Pancreas (tissue), 10 donors: ENCODE measurements around the gene HTRA1. TPM values are rescaled to one million over a fixed set of nuclear protein-coding genes. Genes with fewer than 3 reads are reported as not detected.

ENCODE experiments used
- ATAC-seq, 4 donors: fragments of 200-7000 bp; cut with Tn5 transposase; one replicate each; pipeline versions ENCODE4 v1.8.0 to v1.9.1; 2020; ENCODE audit warnings: mild to moderate bottlenecking in 4 of 4, moderate library complexity in 4 of 4
- DNase-seq, 6 donors: peaks; one replicate each; pipeline ENCODE4 v3.0.0-alpha.2; 2020
- FAIRE-seq: peaks from 2 replicates; lab custom pipeline; 2012; peaks lifted over from hg19 to GRCh38; lab: Jason Lieb, UNC
- H3K27ac ChIP-seq, 4 donors: fragments of 200-600 bp; sonication (generic); 1 replicate in 3 of 4; 2 replicates in 1 of 4; pipeline versions ENCODE4 v1.5.0 to v1.8.0; 2020
- H3K27me3 ChIP-seq, 4 donors: fragments of 200-600 bp; one replicate each; pipeline ENCODE4 v1.8.0; 2021
- H3K36me3 ChIP-seq, 3 donors: fragments of 200-600 bp; sonication (generic) in 1 of 3; one replicate each; pipeline versions ENCODE4 v1.5.0 to v1.8.0; 2020 to 2021
- H3K4me1 ChIP-seq, 3 donors: fragments of 200-600 bp; one replicate each; pipeline ENCODE4 v1.8.0; 2021
- H3K4me3 ChIP-seq, 4 donors: fragments of 200-600 bp; sonication (generic) in 2 of 4; one replicate each; pipeline versions ENCODE4 v1.5.0 to v1.8.0; 2020 to 2021
- H3K9me3 ChIP-seq, 4 donors: fragments of 200-600 bp; one replicate each; pipeline ENCODE4 v1.8.0; 2021
- CTCF ChIP-seq, 4 donors: fragments of 200-600 bp; sonication (generic) in 3 of 4; IDR thresholded peaks; one replicate each; pipeline versions ENCODE4 v1.5.0 to v1.8.0; 2021; ENCODE audit warnings: antibody characterized with exemption in 4 of 4
- WGBS, 2 donors: extraction: QIAGEN DNeasy Blood & Tissue Kit; methylation state at CpG; one replicate each; pipeline ENCODE4 v1.1.7; 2013; 5-methylcytosine and 5-hydroxymethylcytosine counted together
- intact Hi-C, 3 donors: fragments of 100-400 bp; cut with DNase I; formaldehyde crosslinking; loops; one replicate each; pipeline versions ENCODE4 v1.11.1 to v1.14.2; 2022
- polyA plus RNA-seq, 2 donors: library from polyadenylated mRNA; stranded (reverse); fragments of 200-250 nt; gene quantifications; one replicate each; pipeline ENCODE4 v1.2.3, GENCODE V29; 2013
- total RNA-seq, 6 donors: library from RNA; stranded (reverse); fragmentation: NEBNext Ultra II Directional in 4 of 6; extraction: Animal tissue kit (Norgen Biotek cat#: 25700) in 4 of 6; gene quantifications; one replicate each; pipeline versions ENCODE4 v1.2.1 to v1.2.4, GENCODE V29; 2021 to 2023
- donor health status: healthy with polysubstance abuse.
- donor health status: DM: no; HTN: no; CAD: no; lungs with moderate emphysema.
- donor health status: DM: no; HTN: no; CAD: no.
- donor health status: control.
- donor health status: control.
- donor health status: Bipolar disorder and iron deficiency.
- donor health status: DM: yes; HTN: yes; CAD: no.
- donor health status: DM: no; HTN: no; CAD: no.
- donor health status: DM: no; HTN: no; CAD: no.
- donor health status: DM: yes; HTN: yes; CAD: no.

The HTRA1 gene
- total and polyA plus RNA-seq, 8 donors, result 10.4 to 83.0 (median 20.8) TPM

DNA sequence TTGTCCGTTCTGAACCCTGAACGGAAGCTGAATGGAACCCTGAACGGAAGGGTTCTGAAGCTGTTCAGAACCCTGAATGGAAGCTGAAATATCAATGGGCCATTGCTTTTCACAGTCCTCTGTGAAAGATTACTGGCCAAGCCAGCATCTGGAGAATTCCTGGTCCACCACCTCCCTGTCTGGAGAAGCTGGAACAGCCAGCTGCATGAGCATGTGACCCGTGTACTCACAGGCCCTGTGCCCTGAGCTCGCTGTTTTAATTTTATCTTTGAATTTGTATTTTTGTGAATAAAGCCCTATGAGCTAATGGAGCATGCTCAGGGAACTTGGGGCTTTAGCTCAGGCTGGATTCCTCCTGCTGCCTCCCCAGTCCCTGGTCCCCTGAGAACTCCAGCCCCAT lies 37.2 kb downstream of the HTRA1 start:
- H3K4me1 ChIP-seq, result no peaks in the 10 kb centered on the region
- intact Hi-C loops, result no loop called here
- peak in 2 of 4 donors; percentile 24 to 29 for ATAC-seq
- no peaks in the 10 kb centered on the region for H3K9me3 ChIP-seq
- no peaks in the 10 kb centered on the region for H3K27me3 ChIP-seq
- no peak for DNase-seq
- FAIRE-seq, result no peak
- H3K27ac ChIP-seq, result no peak overlapping the region
- 91% methylated on average over 5 of the region's 5 CpGs for WGBS, 2 donors
- TF ChIP-seq CTCF (IDR thresholded peaks at IDR 0.05), result no peak
- H3K4me3 ChIP-seq, result no peak overlapping the region
- no peaks in the 10 kb centered on the region for H3K36me3 ChIP-seq

GRCh38 chr10:122499012-122499411 lies 37.7 kb downstream of the HTRA1 start:
- ATAC-seq (no peak), FAIRE-seq (no peak), DNase-seq (peak in 1 of 6 donors; percentile 46)
- Histone ChIP-seq H3K4me3 (no peak overlapping the region), H3K4me1 (no peaks in the 10 kb centered on the region), H3K27ac (no peak overlapping the region), H3K27me3 (no peaks in the 10 kb centered on the region), H3K9me3 (no peaks in the 10 kb centered on the region), H3K36me3 (no peaks in the 10 kb centered on the region)
- 74 to 78% methylated on average over 8 of the region's 8 CpGs for WGBS, 2 donors
- no peak for TF ChIP-seq CTCF (IDR thresholded peaks at IDR 0.05)
- intact Hi-C loops, result no loop called here

GRCh38 chr10:122499491-122499941 lies 38.2 kb downstream of the HTRA1 start:
- intact Hi-C loops, result no loop called here
- no peak for FAIRE-seq

DNA sequence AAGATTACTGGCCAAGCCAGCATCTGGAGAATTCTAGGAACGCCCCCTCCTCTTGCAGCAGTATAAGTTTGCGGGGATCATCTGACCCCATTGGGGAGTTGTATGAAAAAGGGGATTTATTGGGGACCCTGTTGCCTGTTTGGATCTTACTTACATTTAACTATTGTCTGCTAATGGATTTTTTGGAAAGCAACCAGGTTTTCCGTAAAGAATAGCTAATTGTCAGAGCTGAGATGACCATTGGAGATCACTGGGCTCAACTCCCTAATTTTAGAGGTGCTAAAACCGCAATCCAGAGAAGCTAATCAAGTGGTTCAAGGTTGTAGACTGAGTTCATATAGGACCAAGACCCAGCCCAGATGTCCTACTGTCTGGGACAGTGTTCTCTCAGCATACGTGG lies 38.8 kb downstream of the HTRA1 start:
- intact Hi-C loops, result no loop called here
- H3K4me3 ChIP-seq, result no peak overlapping the region
- ATAC-seq, result no peak
- no peak for DNase-seq
- no peak for FAIRE-seq
- H3K9me3 ChIP-seq, result no peaks in the 10 kb centered on the region
- H3K36me3 ChIP-seq, result no peaks in the 10 kb centered on the region
- H3K4me1 ChIP-seq, result no peaks in the 10 kb centered on the region
- H3K27ac ChIP-seq, result no peak overlapping the region
- TF ChIP-seq CTCF (IDR thresholded peaks at IDR 0.05), result no peak
- no peaks in the 10 kb centered on the region for H3K27me3 ChIP-seq
- 74 to 76% methylated on average over 5 of the region's 5 CpGs for WGBS, 2 donors

More at GRCh38 chr10:122499491-122499941, 38.2 kb downstream of the HTRA1 start:
- Histone ChIP-seq H3K9me3 (no peaks in the 10 kb centered on the region), H3K4me1 (no peaks in the 10 kb centered on the region), H3K27ac (no peak overlapping the region), H3K36me3 (no peaks in the 10 kb centered on the region), H3K4me3 (no peak overlapping the region), H3K27me3 (no peaks in the 10 kb centered on the region)
- DNase-seq (peak in 1 of 6 donors; percentile 15), ATAC-seq (peak in 2 of 4 donors; percentile 58 to 62)
- TF ChIP-seq CTCF (IDR thresholded peaks at IDR 0.05), result no peak
- 69 to 73% methylated on average over 5 of the region's 5 CpGs for WGBS, 2 donors

DNA sequence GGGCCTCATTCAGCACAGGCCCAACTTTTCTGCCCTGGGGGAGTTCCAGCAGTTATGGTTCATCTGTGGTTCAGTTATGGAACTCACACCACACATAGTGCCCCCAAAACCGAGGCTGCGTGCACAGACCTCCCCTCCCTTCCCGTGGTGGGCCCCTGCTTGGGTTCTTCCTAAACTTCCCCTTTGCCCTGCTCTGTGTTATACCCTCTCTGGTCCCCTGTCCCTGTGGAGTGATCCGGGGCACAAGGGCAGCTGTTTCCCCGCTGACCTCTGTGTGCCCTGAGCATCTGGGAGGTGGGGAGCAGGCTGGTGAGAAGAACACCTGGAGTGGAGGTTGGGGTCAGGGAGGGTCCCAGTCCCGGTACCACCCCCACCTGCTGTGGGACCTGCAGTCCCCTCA lies 39.4 kb downstream of the HTRA1 start:
- ATAC-seq (no peak), DNase-seq (peak in 1 of 6 donors; percentile 23), FAIRE-seq (no peak)
- TF ChIP-seq CTCF (IDR thresholded peaks at IDR 0.05), result no peak
- no peak overlapping the region for H3K4me3 ChIP-seq
- H3K4me1 ChIP-seq, result no peaks in the 10 kb centered on the region
- 88 to 89% methylated on average over 6 of the region's 6 CpGs for WGBS, 2 donors
- intact Hi-C loops, result no loop called here
- H3K36me3 ChIP-seq, result no peaks in the 10 kb centered on the region
- no peaks in the 10 kb centered on the region for H3K9me3 ChIP-seq
- no peak overlapping the region for H3K27ac ChIP-seq
- H3K27me3 ChIP-seq, result no peaks in the 10 kb centered on the region
